GM18520 (cell line): ENCODE data around the gene DIAPH1.
A peak's percentile ranks its signal among the peaks of the same experiment; 100 is the strongest.

Experiments
- ATAC-seq: cut with Tn5 transposase; IDR thresholded peaks from one replicate; pipeline ENCODE4 v1.9.1; 2021; ENCODE audit not compliant: unreplicated experiment

Gene DIAPH1

DNA sequence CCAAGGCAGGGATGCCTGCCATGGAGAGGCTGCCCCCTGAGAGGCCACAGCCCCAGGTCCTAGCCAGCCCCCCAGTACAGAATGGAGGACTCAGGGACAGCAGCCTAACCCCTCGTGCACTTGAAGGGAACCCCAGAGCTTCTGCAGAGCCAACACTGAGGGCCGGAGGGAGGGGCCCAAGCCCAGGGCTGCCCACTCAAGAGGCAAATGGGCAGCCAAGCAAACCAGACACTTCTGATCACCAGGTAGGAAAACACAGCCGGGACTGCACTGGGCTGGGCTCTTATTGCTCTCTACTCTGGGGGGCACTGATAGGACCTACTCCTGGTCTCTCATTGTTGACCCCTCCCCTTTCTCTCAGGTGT, 21.2 kb upstream of the DIAPH1 start:
- ATAC-seq = no peak

DNA sequence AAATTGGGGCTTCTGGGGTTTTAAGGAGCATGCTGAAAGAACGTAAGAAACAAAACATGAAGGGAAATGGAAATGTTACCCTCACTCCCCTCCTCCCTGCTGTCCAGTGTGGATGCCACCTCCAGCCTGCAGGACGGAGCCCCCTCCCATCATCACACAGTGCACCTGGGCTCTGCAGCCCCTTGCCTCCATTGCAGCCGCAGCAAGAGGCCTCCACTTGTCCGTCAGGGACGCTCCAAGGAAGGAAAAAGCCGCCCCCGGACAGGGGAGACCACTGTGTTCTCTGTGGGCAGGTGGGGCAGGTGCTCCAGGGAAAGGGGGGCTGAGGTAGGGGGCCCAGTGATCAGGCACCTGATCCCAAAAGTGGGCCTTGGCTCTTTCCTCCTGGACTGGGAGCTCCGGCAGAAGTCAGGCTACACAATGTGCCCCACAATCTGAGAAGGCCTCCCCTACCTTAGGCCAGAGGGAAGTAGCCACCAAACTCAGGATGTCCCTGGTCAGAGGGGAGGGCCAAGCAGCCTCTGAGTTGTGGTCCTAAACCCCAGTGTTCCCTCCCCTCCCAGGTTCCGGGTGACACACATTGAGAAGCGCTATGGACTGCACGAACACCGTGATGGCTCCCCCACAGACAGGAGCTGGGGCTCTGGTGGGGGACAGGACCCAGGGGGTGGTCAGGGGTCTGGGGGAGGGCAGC, 20.7 kb upstream of the DIAPH1 start:
- no peak for ATAC-seq

DNA sequence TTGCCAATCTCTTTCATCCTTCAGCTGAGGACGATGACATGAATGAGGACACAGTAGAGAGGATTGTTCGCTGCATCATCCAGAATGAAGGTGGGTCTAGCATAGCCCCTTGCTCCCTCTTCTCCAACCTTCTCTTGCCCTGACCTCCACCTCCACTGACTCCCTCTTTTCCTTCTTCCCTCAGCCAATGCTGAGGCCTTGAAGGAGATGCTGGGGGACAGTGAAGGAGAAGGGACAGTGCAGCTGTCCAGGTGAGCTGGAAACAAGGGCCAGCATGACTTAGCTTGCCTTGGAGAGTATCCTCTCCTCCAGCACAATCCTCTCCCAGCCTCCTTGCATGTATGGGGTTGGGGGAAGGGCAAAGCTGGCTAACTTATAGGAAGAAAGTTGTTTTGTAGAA, 20.0 kb upstream of the DIAPH1 start:
- no peak for ATAC-seq

DNA sequence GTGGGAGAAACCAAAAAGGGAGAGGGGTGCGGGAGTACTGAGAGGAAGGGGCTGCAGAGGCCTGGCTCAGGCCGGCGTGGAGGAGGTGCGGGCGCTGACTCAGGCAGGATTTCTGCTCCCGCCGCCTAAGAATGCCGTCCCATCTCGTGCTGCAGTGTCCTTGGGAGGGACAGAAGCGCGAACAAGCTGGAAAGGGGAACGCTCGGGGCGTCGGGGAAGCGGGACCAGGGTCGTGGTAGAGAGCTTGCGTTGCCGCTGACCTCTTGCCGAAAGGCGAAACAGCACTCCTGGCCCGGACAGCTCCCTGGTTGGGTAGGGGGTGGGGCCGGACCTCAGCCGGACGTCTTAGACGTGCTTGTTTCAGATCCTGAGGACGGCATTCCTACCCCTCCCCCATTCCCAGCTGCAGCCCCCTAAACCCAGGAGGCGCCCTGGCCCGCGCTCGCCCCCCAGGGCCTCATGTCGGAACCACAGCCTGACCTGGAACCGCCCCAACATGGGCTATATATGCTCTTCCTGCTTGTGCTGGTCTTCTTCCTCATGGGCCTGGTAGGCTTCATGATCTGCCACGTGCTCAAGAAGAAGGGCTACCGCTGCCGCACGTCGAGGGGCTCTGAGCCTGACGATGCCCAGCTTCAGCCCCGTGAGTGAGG, 19.1 kb upstream of the DIAPH1 start:
- no peak for ATAC-seq

DNA sequence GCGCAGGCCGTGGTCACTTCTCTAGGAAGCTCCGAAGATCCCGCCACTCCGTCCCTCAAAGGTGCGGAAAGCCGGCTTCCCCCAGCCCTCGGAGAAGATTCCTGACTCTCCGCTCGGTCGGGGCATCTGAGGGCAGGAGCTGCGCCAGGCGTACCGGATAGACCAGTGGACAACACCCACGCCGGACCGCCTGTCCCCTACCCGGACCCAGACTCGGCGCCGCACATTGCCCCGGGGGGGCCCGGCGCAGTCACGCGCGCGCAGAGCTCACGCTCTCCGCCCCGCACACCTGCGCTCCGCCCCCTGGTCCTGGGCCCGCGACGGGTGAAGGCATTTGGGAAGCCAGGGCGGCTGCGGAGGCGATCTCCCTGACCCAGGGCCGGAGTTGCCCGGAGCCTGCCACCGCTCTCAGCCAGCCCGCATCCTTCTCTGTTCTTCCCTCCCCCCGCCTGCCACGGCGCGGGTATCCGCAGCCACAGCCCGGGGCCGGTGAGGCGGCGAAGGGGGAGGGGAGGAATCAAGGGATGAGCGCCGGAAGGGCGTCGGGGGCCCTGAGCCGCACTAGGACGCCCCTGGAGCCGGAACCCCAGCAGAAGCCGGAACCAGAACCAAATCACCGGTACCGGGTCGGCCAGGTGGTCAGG, 18.4 kb upstream of the DIAPH1 start:
- no peak for ATAC-seq

DNA sequence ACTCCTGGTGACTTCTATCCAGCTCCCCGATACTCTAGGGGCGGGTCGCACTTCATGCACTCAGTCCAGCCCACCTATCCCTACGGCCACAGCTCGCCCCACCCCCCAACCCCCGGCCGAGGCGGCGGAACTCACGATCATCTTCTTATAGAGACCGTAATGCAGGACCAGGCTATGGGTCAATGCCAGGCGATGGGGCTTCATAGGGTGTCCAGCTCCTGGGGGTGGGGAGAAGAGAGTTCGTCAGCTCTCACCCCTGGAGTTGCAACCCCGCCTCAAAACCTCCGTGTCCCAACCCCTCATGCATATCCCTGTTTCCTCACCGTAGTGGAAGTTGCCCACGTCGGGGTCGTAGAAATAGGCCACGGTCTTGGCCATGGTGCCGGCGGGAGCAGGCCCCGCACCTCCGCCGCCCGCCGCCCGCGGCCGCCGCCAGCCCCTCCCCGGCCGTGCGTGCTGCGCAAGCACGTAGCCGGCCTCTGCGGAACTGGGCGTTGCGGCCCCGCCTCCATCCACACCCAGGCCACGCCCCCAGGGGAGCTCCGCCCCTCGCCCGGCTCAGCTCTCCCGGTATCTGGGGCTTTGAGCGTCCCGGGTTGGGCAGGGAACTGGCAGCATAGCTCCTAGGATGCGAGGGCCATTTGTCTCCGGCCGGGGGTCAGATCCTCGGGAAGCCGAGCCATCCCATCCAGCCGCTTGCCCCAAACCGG, 17.8 kb upstream of the DIAPH1 start, which contains the start of the genes HDAC3 and RELL2:
Gene HDAC3 (minus strand): TSS at position 437 of the 710 bp plus-strand sequence. CDS start 59 bp downstream, at position 378.
Gene RELL2 (plus strand): TSS at position 585 of the 710 bp plus-strand sequence. CDS start 1,229 bp downstream, outside the sequence.
- peak; percentile 56 for ATAC-seq

DNA sequence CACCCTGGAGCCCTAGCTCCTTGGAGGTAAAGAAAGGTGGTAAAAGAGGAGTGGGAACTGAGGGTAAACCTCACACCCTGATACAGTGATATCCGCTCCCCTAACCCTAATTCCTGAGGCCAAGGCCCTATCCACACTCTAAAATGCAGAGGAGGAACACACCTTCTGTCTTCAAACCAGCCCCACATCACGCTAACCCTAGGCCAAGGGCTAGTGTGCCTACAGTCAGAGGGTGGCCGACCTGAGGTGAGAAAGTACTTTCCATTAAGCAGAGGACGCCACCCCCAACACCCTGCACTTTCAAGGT, 17.3 kb upstream of the DIAPH1 start:
- no peak for ATAC-seq

DNA sequence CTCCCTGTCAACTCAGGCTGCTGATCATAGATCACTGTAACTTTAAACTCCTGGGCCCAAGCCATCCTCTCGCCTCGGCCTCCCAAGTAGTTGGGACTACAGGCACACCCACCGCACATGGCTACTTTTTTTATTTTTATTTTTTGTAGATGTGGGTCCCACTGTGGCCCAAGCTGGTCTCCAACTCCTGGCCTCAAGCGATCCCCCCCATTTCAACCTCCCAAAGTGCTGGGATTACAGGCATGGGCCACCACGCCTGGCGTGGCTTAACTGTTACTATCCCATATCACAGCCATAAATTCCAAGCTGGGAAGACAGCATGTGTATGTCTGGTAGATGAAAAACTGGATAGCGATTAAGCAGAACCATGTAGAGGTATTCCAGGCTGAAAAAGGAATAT, 16.8 kb upstream of the DIAPH1 start:
- ATAC-seq = no peak

DNA sequence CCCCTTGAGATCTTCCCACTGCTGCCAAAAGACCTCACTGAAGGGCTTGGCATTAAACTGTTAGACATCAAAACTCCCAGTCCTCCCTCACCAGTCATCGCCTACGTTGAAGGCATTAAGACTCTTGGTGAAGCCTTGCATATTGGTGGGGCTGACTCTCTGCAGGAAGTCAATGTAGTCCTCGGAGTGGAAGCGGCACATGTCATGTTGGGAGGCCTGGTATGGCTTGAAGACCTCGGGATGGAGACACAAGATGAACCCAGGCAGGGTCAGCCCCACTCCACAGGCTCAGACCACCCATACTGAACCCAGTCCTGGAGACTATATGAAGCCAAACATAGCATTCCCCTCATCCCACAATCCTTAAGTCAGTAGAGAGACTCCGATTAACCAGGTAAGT, 15.9 kb upstream of the DIAPH1 start:
- ATAC-seq = no peak

DNA sequence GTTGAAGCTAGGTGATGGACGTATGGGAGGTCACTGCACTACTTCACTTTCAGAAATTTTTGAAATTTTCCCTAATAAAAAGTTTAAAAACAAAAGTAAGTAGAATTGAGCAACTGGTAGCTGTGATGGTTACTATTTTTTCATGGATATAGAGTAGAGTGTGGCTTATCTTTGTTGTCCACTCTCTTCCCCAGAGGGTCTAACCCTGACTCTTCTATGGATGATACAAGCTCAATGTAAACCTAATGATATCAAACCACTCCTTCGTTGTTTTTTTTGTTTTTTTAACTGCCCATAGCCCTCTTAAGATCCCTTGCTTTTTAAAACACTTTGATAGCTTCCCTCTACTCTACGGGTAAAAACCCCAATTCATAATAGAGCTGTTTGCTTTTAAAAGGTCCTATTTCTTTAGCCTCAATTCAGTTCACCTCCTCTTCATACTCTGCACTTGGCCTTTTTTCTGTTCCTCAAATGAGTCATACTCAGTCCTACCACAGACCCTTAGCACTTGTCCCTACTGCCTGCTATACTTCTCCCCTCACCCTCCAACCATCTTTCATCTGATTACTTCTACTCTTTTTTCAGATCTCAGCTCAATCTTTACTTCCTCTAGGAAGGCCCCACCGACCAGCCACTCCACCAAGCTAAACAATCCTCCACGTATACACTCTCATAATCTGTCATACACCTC, 15.2 kb upstream of the DIAPH1 start:
- peak; percentile 70 for ATAC-seq

DNA sequence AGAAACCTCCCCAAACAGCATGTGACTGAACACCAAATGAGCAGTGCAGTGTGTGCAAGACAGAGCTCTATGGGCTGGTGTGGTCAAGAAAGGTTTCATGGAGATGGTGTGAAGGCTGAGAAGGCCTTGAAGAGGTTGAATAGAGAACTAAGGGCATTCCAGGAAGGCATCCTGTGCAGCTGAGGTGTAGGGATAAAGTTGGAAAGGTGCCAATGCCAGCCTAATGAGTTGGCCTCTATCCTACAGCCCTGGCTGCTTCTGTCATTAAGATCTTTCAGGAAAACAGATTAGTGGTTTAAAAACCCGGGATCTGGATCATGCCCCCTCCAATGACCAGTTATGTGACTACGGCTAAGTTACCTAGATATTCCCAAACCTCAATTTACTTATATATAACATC, 13.8 kb upstream of the DIAPH1 start:
- ATAC-seq = no peak

DNA sequence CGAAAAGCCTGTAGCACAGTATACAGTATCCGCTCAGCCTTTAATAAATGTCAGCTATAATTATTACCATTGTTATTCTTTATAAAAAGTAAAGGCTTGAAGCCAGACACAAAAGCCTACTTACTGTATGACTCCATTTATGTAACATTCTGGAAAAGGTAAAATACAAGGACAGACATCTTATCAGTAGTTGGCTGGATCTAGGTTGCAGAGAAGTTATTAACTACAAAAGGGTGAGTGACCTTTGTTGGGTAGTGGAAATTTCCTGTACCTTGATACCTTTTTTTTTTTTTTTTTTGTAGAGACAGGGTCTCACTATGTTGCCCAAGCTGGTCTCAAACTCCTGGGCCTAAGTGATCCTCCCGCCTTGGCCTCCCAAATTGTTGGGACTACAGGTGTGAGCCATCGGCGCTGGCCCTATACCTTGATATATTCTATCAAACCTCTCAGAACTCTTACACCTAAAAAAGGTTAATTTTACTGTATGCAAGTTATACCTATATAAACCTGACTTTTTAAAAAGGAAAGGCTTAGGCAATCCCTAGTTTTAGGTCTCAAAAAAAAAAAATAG, 11.9 kb upstream of the DIAPH1 start:
- ATAC-seq = no peak

DNA sequence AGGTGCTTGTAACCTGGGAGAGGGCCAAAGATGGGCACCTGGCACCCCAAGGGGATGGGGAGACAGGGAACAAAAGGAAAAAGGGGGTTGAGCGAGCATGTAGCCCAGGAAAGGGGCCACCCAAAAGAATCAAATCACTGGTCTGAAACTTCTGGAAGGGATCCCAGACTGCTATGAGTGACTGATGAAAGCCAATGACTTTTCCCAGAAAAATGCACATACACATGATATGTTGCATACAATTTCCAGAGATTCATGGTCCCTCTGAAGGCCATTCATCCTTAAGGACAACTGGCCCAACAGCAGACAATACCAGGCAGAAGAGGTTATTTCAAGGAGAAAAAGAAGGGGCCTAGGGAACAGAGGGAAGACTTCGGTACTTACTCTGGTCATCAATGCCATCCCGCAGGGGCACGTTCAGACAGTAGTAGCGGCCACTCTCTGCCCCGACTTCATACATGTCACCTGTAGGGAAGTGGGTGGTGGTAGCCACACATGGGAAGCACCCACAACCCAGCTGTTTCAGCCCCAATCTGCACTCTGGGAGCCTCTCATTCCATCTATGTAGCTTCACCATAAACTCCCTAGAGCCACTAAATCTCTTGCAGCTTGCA, 9.5 kb upstream of the DIAPH1 start:
- no peak for ATAC-seq

DNA sequence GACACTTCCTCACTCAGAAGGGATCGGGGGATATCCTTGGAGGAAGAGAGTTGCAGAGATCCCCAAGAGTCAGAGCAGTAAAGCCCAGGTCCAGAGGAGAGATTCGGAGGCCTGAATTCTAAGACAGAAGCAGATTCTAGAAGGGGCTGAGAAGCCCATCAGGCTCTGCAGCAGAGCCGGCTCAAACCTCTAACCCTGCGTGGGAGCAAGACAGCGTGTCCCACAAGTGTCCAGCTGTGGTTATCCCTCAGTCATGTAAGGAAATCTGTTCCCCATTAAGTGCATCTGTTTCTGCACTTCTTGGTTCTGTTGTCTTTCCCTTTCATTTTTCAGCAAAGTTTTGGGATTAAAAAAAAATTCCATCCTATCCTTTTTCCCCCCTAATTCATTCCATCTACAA, 4.8 kb upstream of the DIAPH1 start:
- ATAC-seq = no peak

DNA sequence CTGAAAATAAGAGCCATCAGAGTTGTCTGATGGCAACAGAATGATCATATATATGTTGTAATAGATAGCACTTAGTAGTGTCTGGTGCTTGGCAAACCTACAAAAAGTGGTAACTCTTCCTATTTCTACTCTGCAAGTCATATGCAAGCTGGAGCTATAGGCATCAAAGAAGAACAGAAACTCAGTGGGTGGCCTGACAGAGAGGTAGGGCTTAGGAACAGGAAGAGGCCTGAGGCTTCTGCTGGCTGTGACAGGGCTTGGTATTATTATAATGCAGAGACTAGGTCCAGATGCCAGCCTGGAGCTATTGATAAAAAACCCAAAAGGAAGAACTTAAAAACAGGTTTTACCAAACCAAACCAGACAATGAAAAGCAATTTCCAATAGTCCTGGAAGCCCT, 4.4 kb upstream of the DIAPH1 start:
- ATAC-seq = peak; percentile 27

DNA sequence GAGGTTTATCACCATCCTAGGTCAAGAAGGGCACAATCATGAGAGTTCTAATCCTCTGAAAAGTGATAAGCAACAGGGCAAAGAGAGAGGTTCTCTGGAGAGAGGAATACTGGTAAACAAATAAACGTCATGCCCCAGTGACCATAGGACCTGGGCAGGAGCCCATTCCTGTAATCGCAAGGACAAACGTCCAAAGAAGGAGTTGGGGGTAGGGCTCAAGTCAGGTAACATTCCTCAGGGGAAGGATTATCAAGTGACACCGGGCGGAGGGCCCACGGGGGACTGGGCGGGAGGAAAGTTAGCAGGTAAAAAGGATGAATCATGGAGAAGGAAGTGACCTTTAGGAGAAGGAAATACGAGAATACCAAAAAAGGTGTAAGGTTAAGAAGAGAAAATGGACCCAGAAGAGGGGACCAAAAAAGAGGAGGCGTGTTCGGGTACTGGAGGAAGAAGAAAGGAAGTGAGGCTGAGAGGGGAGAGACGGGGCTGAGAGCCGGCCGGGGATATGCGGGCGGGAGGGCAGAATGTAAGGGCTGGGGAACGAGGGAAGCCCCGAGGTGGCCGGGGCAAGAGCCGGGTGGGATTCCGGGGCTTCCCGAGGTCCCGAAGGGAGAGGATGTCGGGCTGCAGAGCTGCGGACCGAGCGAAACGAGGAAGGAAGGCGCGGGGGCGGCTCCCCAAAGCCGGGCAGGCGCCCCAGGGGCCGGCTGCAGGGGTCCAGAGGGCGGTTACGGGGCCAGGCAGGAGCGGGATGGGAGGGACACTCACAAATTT, 583 bp downstream of the DIAPH1 start:
- peak; percentile 9 for ATAC-seq

DNA sequence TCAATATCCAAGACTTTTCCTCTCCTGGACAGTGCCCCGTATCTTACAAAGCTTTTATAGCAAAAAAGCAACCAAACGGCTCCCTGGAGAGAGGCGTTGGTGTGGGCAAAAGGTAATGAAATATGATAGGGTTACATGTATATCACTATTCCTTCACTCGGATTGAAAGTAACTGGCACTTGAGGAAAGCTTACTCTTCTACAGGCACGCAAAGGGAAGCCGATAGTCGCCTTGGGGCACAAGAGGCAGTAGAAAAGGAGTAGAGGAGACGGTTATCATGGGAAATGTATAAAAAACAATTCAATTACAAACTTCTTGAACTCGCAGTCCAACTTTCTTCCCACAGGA, 1.1 kb downstream of the DIAPH1 start:
- no peak for ATAC-seq

DNA sequence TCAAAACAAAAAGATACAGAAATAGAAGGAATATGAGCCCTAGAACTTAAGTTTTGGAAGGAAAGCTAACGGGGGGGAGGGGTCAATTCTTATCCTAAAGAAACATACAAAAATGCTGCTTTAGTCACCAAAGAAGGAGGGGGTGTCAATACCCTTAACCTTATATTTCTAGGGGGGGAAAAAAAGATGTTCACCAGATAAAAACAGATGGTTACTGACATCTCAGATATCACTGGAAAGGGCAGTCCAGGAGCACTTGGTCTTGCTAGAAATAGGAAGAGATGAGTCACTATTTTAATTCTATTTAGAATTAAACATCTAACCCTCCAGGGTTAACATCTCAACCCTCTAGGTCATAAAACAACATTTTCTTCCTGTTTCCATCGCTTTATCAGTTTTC, 1.7 kb downstream of the DIAPH1 start:
- ATAC-seq = no peak

DNA sequence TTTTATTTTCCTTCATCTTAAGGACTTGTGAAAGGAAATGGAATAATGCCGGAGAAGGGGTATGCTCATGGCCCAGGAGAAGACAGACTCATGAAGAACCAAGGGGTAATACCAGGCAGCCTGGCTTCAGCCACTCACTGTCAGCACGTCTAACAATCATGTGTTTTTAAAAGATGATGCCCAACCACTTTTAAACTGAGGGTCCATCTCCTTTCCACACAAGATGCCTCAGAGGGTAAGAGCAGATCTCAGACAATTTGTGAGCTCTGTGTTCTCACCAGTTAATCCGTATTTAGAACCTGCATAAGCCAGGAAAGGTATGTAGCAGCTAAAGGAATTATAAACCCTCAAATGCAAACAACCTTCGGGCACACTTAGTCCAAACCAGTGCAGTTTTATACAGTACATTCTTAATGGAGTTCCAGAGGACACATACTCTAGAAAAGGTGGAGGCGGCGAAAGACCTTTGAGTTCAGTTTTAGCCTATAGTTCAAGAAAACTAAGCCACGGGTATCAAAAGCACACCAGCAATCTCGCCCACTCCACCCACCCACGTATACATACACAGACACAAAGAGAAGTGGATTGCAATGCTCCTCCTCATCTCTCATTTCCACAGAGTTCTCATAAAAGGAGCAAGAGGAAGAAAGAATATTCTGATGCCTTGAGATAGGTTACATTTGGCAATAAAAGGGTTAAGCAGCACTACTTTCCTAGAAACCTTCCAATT, 2.6 kb downstream of the DIAPH1 start:
- no peak for ATAC-seq
